Measurements from ENCODE around the gene IRX3.

The IRX3 gene

DNA sequence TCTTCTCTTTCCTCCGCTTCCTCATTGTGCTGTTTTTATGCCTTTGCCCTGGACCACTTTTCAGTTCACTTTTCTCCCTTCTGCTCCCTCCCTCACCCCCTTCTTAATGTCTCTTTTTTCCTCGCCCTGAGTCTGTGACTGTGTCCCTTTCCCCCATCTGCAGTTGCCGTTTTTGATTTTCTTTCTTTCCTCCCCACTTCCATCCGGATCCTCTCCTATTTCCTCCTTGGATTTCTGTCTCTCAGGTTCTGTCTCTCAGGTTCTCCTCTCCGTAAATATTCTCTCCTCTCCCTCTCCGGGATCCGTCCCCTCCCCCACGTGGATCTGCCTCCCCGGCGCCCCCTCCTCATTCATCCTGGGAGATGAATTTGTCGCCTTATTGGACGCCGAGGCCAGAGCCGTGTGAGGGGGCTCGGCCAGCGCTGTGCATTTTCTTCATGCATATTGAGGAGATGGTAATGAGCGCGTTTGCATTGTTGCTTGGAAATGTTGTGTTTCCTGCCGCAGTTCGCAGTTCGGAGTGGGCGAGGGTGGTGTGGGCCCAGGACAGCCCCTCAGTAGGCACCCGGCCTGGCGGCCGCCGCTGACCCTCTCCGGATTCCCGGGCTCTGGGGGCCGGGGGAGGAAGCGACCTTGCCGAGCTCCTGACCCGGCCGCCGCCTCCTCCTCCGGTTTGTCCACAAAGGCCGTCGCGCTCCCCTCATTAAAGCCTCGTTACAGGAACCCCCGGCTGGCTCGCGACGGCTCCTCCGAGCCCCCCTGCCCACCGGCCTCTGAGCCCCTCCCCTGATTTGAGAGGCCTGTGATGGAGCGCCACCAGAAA lies 4.5 kb upstream of the IRX3 start:
- DNase-seq (ENCODE audit: low spot score), result no peak

DNA sequence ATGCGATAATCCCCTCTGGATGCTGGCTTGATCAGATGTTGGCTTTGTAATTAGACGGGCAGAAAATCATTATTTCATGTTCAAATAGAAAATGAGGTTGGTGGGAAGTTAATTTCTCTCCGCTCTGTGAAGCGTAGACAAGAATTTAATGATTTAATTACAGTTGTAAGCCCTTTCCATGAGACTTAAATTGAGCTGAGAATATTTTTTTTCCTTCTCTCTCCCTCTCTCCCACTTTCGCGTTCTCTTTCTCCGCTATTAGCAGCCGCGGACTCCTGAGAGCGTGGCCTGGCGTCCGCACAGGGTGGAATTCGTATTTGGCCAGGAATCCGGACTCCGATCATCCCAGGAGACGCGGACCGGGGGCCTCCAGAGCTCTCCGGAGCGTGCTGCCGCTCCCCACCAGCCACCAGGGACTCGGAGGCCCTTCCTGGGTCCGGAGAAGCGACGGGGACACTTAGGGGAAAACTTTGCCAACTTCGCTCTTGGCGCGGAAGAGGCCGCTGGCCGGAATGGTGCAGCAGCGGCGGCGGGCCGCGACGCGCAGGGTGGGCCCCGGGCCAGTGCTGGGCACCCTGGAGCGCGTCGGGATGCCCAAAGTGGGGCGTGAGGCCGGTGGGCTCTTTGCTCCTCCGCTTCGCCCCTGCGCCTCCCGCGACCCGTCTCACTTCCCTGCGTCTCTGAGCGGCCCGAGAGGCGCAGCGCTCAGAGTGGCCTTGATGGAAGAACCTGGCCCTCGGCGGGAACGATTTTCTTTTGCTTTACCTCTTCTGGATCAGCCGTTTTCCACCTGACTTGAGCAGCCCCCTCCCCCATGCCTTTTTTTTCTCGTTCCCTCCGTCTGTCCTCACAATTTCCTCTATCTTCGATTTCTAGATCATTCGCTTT lies 3.6 kb upstream of the IRX3 start:
- no peak for DNase-seq (ENCODE audit: low spot score)

DNA sequence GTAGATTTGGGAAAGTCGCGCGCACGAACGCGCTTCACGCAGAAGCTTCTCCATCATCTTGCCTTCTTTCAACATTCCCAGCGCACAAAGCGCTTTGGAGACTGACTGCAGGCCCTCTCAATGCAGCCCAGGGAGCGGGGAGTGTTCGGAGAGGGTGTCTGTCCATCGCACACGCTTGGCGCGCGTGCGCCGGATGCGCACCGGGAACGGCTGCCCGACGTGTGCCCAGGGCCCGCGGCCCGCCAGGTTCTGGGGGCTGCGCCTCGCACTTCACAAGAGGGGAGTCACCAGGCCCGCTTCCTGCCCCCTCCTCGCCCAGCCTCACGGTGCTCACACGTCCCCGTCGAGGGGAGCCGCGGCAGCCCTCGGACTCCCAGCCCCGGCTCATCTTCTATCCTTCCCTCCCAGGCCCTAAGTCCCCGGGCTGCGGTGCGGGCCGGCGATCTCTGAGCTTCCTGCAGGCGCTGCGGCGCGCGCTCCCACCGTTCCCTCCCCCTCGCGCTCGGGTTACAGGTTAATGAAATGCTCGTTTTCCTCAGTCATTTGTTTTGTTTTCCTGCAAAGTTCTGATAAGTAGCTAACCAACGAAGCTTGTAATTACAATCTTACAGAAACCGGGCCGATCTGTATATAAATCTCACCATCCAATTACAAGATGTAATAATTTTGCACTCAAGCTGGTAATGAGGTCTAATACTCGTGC lies 2.8 kb upstream of the IRX3 start:
- DNase-seq (ENCODE audit: low spot score), result no peak

DNA sequence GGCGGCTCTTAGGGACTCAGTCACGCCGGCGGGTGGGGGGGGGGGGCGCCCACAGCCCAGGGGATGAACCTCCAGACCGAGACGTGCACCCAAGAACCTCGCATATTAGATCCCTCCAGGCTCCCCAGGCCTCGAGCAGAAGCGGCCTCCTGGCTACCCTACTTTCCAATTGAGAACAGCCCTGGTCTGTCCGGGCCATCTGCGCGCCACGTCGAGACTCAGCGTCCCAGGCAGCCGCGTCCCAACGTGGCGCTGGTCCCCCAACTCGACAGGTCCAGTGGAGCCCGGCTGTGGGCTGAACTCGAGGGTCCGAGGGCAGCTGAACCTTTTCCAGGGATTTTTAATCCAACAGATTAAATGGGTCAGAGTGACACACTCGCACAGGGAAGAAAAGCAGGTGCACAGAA lies 2.3 kb upstream of the IRX3 start:
- no peak for DNase-seq (ENCODE audit: low spot score)

DNA sequence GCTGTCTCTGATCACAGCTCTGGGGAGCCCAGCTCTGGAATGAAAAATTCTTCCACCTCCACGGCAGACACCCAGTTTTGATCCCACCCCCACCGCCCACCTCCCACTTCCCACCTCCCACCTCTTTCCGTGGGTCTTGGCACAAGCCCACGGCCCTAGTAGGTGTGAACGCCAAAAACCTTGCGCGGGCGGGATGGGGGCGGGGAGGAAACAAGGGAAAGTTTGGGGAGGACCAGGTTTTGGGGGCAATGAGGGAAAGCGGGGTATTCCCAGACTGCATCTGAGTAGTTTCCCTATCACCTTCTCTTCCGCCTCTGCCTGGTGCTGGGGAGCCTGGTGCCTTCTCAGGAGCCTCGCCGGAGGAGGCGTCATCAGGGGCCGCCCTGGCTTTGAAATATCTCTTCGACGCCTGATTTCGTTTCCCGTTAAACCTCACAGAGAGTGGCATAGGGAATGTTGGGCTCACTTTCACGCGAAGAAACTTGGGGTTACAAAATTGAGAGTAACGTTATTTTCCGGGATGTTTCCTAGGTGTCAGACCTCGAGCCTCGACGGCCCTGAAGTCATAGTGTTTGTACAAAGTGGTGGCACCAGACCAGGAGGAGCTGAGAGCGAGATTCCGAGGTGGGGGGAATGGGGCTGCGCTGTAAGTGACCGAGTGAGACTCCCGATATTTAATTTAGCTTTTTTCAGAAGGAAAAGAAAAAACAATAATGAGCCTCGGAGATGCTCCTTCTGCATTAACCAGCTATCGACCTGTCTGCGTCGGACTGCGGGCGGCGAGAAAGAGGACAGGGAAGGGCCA lies 1.6 kb upstream of the IRX3 start:
- DNase-seq (ENCODE audit: low spot score), result no peak

DNA sequence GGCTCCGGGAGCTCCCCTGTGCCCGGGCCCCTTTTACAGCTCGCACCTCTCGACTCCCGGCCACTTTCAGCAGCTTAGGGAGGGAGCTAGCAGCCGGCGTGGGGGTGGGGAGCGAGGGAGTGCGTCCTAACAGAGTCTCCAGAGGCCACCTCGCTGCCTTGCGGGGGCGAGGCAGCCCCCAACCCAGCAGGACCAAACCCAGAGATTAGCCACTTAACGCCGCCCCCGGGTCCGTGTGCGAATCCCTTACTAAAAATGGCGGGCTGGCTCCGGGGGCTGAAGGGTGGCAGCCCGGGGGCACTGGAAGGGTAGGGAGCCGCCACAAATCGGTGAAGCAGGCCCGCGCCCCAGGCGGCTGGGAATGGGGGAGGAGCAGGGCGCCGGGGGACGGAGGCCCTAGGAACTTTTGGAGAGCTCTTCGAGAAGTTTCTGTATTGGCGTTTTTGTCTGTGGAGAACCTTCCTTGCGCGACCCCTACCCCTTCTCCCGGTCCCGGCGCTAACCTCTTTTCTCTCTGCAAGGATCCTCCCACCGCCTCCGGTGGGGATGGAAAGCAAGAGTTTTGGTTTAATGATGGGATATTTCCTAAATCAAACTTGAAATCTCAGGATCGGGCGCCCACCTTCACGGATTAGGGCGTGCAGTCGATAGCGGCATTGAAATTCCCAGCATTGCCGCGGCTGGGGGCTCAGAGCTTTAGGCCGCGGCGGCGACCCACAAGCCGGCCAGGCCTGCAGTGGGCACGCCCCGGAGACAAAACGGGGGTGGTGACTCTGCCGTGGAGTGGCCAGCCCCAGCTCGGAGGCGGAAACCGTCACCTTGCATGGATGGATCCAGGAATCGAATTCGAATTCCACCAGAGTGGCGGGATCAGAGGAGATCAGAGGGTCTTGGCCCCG lies 793 bp upstream of the IRX3 start:
- peak; percentile 33 for DNase-seq (ENCODE audit: low spot score)

DNA sequence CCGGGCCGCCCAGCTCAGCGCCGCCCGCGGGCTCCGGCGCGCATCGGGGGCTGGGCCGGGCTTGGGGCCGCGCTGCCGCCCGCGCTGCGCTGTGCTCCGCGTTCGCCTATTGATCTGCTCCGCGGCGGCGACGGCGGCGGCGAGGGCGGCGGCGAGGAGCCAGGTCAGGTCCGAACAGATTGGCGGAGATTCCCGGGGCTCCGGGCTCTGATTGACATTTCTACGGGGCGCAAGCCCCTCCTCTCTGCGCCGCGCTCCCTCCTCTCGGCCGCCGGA lies 559 bp downstream of the IRX3 start:
- peak; percentile 1 for DNase-seq (ENCODE audit: low spot score)

DNA sequence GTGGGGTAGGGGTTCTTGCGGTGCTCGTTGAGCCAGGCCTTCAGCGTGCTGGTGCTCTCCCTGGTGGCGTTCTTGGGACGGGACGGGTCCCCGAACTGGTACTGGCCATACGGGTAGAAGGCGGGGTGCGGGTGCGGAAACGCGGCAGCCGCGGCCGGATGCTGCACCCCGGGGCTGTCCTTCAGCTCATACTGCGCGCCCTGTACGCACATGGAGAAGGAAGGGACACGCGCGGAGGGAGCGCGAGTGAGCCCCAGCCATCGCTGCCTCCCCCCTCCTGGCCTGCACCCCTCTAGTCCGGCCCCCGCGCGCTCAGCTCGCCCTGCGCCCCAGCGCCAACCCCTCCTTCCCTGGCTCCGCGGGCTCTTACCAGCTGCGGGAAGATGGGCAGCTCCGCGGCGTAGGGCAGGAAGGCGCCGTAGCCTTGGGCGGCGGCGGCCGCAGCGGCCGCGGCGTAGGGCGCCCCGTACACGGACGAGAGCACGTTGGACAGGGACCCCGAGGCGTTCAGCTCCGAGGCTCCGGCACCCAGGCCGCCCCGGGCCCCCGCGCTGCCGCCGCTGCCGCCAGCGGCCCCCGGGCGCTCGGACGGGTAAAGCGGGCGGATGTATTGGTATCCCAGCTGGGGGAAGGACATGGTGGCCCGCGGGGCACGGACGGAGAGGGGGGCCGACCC lies 1.0 kb downstream of the IRX3 start:
- DNase-seq (ENCODE audit: low spot score), result peak; percentile 27

DNA sequence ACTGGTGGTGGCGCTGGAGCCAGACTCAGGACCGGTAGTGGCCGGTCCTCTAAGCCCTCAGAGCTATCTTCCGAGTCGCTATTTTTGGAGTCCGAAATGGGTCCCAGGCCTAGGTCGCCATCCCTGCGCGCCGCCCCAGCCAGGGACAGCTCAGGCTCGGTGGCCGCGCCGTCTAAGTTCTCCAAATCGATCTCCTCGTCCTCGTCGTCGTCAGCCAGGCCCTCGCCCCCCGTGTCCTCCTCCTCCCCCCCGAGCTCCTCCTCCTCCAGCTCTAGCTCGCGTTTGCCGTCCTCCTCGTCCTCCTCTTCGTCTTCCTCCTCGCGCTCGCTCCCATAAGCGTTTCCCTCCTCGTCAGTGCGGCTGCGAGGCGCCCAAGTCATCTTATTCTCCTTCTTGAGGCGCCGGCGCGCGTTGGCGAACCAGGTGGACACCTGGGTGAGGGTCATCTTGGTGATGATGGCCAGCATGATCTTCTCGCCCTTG lies 1.6 kb downstream of the IRX3 start:
- DNase-seq (ENCODE audit: low spot score), result no peak

DNA sequence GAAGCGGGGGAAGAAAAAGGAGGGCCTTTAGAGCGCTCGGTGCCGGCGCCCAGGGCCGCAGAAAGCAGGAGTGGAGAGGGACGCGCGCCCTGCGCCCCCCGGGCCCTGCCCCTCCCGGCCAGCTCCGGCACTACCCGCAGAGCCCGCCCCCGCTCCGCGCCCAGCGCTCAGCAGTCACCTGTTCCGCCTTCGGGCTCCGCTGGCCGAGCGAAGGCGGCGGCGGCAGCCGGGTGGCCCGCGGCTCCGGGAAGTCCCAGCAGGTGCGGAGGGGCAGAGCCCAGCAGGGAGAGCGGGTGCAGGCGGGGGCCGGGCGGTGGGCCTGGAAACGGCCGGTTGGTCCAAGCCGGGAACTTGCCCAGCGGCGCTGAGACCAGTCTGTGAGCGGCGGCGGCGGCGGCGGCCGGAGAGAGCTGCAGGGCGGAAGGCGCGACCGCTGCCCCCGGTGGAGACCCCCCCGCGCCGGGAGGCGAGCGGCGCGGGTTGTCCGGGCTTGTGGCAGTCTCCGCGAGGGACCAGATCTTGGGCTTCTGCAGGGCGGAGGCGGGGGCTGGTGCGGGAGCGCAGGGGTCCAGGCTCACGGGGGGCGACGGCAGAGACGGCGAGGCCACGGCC lies 2.2 kb downstream of the IRX3 start:
- DNase-seq (ENCODE audit: low spot score), result peak; percentile 18

DNA sequence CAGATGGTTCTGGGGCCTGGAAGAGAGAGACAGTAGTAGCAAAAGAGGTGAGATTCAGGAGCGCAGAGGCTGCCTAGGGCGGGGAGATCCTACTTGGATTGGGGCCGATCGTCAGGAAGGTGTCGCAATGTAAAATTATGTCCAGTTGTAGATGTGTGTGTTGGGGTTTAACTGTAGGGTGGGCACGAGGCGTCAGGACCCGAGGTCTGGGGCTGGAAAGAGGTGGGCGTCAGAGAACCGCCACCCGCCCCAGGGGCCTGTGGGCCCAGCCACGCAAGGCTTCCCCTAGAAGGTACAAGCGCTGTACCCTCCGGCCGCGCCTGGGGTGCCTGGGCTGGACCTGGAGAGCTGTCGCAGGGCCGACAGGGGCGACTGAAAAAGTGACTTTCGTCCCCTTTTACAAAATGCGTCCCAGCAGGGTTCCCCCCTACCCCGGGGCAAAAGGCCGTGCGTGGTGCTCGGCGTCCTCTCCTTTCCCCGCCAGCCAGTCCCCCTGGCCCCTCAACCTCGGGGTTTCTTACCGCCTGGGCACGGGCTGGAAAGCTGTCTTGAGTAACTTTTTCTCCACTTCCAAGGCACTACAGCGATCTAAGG lies 2.8 kb downstream of the IRX3 start:
- no peak for DNase-seq (ENCODE audit: low spot score)

DNA sequence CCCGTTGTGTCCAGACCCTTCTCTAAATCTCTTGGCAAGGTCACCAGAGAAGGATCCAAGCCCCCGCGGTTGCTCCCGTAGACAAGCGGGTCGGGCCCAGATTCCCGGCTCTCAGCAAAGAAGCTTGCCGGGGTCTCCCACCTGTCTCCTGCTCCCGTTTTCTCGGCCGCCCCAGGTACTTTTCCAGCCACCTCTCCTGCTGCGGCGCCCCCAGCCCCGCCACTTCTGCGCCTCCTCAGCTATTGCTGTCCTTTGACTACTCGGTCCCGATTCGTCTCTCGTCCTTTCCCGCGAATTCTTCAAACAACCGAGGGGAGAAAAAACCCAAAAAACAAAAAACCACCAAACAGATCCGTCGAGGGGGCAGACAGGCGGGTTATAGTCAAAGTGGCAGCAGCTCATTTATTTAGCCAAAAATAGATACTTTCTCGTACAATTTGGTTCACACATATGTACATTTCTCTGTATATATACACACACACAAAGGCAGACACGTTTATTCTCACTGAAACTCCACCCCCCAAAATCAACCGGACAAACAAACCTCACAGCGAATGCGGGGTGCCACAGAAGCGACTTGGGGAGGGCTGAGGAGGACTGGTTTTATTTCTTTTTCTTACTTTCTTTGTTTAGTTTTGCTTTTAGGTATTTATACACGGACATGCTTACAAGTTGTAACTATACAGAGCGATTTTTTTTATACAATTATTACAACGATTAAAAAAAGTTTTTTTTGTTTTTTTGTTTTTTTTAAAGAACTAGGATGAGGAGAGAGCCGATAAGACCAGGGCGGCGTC lies 3.5 kb downstream of the IRX3 start:
- no peak for DNase-seq (ENCODE audit: low spot score)

DNA sequence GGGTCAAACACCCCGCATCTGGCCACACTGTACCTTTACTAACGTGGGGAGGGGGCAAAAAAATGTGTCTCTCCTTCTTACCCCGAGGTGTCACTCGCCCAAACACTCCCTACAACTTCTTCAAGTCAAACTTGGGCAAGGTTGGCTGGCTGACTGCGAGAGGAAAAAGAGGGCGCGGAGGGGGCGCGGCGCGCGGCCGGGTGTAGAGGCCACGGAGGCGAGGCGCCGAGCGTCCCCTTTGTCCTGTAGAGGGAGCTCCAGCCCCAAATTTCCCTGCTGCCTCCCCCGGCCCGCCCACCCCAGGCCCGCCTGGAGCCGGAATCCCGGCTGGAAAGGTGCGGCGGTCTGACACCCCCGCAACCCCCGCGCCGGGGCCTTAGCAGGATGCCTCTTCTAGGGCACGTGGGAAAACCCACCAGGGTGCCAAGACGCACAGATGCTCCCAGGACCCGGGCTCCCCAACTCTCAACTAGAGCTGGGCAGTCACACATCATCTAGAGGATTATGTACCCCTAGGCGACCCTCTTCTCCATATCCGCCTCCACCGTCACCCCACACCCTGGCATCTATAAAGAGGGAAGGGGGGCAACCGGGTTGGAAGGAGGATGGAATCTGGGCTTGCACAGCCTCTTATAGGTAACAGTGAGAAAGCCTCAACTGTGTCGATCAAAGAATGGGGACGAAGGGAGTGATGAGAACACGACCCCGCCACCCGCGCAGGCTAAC lies 4.2 kb downstream of the IRX3 start:
- no peak for DNase-seq (ENCODE audit: low spot score)

DNA sequence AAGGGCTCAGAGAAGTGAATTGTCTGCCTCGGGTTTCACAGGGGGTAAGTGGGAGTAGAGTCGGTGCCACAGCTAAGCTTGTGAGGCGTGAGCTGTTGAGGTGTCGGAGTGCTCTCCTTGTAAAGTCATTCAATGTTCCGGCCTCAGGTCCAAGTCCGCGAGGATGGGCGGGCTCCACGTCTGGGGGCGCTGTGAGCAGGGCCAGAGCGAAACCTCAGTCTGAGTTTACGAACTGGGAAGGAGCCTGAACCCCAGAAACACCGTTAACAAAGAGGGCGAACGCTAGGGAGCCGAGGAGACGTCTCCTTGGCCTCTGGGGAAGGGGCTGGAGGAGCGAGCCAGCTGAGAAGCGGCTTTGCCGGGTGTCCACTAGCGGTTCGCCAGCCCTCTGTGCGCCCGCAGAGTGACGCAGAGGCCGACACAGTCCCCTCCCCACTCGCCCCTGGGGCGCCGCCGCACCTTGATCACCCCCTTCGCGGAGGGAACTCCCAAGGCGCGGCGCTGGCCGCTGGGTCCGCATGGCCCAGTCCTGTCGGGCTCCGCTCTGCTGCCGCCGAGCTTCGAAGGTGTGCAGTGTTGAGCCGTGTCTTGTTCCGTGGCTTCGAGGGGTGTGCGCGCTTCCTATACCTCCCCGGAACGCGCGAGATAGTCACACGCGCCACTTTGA lies 4.9 kb downstream of the IRX3 start:
- DNase-seq (ENCODE audit: low spot score), result no peak

DNA sequence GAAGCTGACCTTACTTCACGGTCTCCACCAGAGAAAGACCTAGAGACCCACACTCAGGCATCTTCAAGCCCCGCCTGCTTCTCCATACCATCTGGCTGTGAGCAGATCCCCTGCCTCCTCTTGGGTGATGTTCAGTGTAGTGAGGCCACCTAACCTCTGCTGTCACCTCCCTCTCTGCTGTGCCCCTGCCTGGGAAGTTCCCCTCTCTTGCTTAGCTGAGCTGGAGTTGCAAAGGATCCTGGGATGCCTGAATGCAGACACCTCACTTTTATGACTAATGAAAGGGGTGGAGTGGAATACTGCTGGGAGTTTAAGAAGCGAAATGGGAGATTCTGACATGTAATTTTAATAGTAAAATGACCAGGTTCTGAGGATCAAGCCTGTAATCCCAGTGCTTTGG lies 5.8 kb downstream of the IRX3 start:
- DNase-seq (ENCODE audit: low spot score), result peak; percentile 22

DNA sequence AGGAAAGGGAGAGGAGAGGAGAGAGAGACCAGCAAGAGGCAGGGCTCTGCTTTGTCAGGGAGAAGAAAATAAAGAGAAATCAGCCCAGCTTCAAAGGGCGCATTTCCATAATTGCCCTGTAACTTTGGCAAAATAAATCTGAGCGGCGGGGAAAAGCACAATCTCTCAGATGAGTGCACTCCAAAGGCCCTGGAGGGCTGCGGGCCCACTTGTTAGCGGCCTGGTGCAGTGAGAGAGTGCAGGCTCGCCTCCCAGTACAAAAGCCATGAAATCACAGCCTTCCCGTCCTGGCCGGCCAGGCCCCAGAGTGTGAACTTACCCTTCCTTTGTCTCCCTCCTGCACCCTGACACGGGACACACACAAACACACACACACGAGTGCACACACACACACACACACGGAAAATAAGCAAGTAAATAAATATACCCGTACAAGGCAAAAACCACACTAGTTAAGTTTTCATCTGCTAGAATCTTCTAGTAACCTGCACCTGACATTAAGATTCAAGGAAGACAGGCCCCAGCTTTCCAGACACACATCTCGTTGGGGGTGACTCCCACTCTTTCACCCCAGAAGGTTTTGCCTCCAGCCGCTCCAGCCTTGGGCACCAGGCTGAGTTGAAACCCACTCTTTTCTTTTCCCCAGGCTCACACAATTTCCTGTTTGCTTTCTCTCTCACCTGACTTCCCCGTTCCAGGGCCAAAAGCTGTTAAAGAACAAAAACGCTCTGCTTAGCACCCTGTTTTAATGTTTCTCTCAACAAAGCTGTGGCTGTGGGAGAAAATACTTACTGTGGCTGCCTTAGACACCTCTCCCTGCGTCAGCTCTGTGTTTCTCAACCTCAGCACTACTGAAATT lies 8.5 kb downstream of the IRX3 start:
- no peak for DNase-seq (ENCODE audit: low spot score)

All from SW480 (cell line).